Femur (tissue), 1 donor: ENCODE data around the gene TRERF1.
"Not testable (repeated sequence)": the region's sequence is repeated elsewhere in the genome, so short reads cannot be mapped to it uniquely, and the experiment has no call there.

ENCODE experiments used
- DNase-seq: peaks from one replicate; pipeline ENCODE4 v3.0.0-alpha.2; 2017

Gene TRERF1

GRCh38 chr6:42450477-42451332 lies 1.0 kb downstream of the TRERF1 start:
- DNase-seq: peak; percentile 58

- no peak for DNase-seq
Observed at GRCh38 chr6:42449917-42450476, 1.7 kb downstream of the TRERF1 start.

GRCh38 chr6:42448927-42449659 lies 2.6 kb downstream of the TRERF1 start:
- DNase-seq: no peak

GRCh38 chr6:42448391-42448790 lies 3.3 kb downstream of the TRERF1 start:
- DNase-seq: no peak

- no peak for DNase-seq
Observed at GRCh38 chr6:42446996-42447395, 4.7 kb downstream of the TRERF1 start.

GRCh38 chr6:42446370-42446769 lies 5.4 kb downstream of the TRERF1 start:
- DNase-seq: no peak

GRCh38 chr6:42445955-42446354 lies 5.8 kb downstream of the TRERF1 start:
- not testable (repeated sequence) for DNase-seq

GRCh38 chr6:42443312-42444060 lies 8.2 kb downstream of the TRERF1 start:
- no peak for DNase-seq

GRCh38 chr6:42441697-42442081 lies 10.0 kb downstream of the TRERF1 start:
- no peak for DNase-seq

- DNase-seq: no peak
Observed at GRCh38 chr6:42440778-42441696, 10.7 kb downstream of the TRERF1 start.

GRCh38 chr6:42440027-42440426 lies 11.7 kb downstream of the TRERF1 start:
- no peak for DNase-seq

GRCh38 chr6:42436825-42437224 lies 14.9 kb downstream of the TRERF1 start:
- DNase-seq: no peak

- no peak for DNase-seq
Observed at GRCh38 chr6:42434237-42434636, 17.5 kb downstream of the TRERF1 start.

- DNase-seq: no peak
Observed at GRCh38 chr6:42433409-42433808, 18.3 kb downstream of the TRERF1 start.

- no peak for DNase-seq
Observed at GRCh38 chr6:42431877-42432276, 19.8 kb downstream of the TRERF1 start.

GRCh38 chr6:42431356-42431755 lies 20.4 kb downstream of the TRERF1 start:
- no peak for DNase-seq

GRCh38 chr6:42429836-42430235 lies 21.9 kb downstream of the TRERF1 start:
- DNase-seq: no peak

GRCh38 chr6:42429042-42429585 lies 22.6 kb downstream of the TRERF1 start:
- DNase-seq: no peak

GRCh38 chr6:42428326-42429041 lies 23.2 kb downstream of the TRERF1 start:
- peak; percentile 44 for DNase-seq

GRCh38 chr6:42427871-42428270 lies 23.9 kb downstream of the TRERF1 start:
- DNase-seq: no peak

- DNase-seq: no peak
Observed at GRCh38 chr6:42426191-42426590, 25.5 kb downstream of the TRERF1 start.
